MCF 10A (cell line): ENCODE data around the gene BLM. TPM values are rescaled to one million over a fixed set of nuclear protein-coding genes. Genes with fewer than 3 reads are reported as not detected.

Source experiments
- BruUV-seq: library from RNA; stranded (reverse); fragments of 400-500 nt; replicated peaks from 2 replicates; lab custom pipeline; 2021; lab: Mats Ljungman, UMichigan
- CTCF ChIA-PET: fragments of 300-600 bp; sonication (Branson Sonifier 250); formaldehyde crosslinking; extraction: SDS; loops from one replicate; lab custom pipeline; 2021; ENCODE audit warnings: antibody characterized with exemption, inconsistent platforms; lab: Yijun Ruan, JAX
- POLR2A ChIA-PET: fragments of 300-600, 350-650 bp; sonication (Branson Sonifier 250); formaldehyde crosslinking; extraction: SDS; loops from one replicate; lab custom pipeline; 2020; ENCODE audit warnings: antibody characterized with exemption, inconsistent platforms; lab: Yijun Ruan, JAX
- DNase-seq: peaks from one replicate; pipeline ENCODE4 v3.0.0-alpha.2; 2018; ENCODE audit not compliant: unreplicated experiment
- H3K27ac Mint-ChIP-seq: one replicate; pipeline ENCODE4 v1.8.0; 2022; ENCODE audit warnings: mild to moderate bottlenecking, low read depth, mixed read lengths; ENCODE audit not compliant: unreplicated experiment
- H3K27me3 Mint-ChIP-seq: one replicate; pipeline ENCODE4 v1.8.0; 2022; ENCODE audit warnings: mixed read lengths; ENCODE audit not compliant: insufficient read depth, unreplicated experiment
- H3K36me3 Mint-ChIP-seq: one replicate; pipeline ENCODE4 v1.8.0; 2022; ENCODE audit warnings: mild to moderate bottlenecking, moderate library complexity, mixed read lengths; ENCODE audit not compliant: insufficient read depth, unreplicated experiment
- H3K4me1 Mint-ChIP-seq: one replicate; pipeline ENCODE4 v1.8.0; 2022; ENCODE audit warnings: mixed read lengths; ENCODE audit not compliant: insufficient read depth, unreplicated experiment
- H3K4me3 Mint-ChIP-seq: one replicate; pipeline ENCODE4 v1.8.0; 2022; ENCODE audit warnings: mild to moderate bottlenecking, moderate library complexity, mixed read lengths; ENCODE audit not compliant: unreplicated experiment
- H3K9me3 Mint-ChIP-seq: one replicate; pipeline ENCODE4 v1.8.0; 2022; ENCODE audit warnings: mixed read lengths; ENCODE audit not compliant: unreplicated experiment
- intact Hi-C: fragments of 100-400 bp; cut with micrococcal nuclease; formaldehyde crosslinking; loops from 2 replicates; pipeline ENCODE4 v1.14.1; 2022
- total RNA-seq: library from RNA; stranded (reverse); gene quantifications from 2 replicates; pipeline ENCODE4 v1.2.3, GENCODE V29; 2022
- TF ChIP-seq, protein P1 (sequence below): fragments of 200-600 bp; IDR thresholded peaks from one replicate; pipeline ENCODE4 v1.8.0; 2022; ENCODE audit warnings: antibody characterized with exemption, mild to moderate bottlenecking; ENCODE audit not compliant: unreplicated experiment

BLM gene
- total RNA-seq, 1 experiment from 2014 or later, result 5.2 TPM

DNA sequence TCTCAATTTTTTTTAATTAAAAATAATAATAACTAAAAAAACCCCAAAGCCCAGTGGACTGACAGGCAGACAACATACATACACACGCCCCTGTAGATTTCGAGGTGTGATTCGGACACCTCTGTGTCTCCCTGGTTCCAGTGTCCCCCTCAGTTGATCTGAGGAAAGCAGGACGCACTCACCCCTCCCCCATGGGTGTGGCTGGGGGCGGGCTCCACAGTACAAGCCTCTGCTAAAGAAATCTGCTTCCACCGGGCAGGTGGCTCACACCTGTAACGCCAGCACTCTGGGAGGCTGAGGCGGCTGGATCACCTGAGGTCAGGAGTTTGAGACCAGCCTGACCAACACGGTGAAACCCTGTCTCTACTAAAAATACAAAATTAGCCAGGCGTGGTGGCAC is 33.8 kb upstream of the BLM start:
- DNase-seq, result no peak
- no peaks in the 10 kb centered on the region for H3K36me3 Mint-ChIP-seq
- H3K4me1 Mint-ChIP-seq, result peaks cover 26% of the 10 kb centered on the region
- H3K27me3 Mint-ChIP-seq, result no peaks in the 10 kb centered on the region
- ChIA-PET CTCF (interaction anchor here (0.6 to 1.0 kb wide), 2 partner anchors 34 to 613 kb away, joined by 5 to 9 read pairs; no protein-coding TSS in a partner anchor), POLR2A (interaction anchor here (6.4 kb wide), 1 partner anchor 17 kb away, joined by 31 read pairs; no protein-coding TSS in a partner anchor)
- intact Hi-C loops, result no loop called here
- TF ChIP-seq, protein P1, sequence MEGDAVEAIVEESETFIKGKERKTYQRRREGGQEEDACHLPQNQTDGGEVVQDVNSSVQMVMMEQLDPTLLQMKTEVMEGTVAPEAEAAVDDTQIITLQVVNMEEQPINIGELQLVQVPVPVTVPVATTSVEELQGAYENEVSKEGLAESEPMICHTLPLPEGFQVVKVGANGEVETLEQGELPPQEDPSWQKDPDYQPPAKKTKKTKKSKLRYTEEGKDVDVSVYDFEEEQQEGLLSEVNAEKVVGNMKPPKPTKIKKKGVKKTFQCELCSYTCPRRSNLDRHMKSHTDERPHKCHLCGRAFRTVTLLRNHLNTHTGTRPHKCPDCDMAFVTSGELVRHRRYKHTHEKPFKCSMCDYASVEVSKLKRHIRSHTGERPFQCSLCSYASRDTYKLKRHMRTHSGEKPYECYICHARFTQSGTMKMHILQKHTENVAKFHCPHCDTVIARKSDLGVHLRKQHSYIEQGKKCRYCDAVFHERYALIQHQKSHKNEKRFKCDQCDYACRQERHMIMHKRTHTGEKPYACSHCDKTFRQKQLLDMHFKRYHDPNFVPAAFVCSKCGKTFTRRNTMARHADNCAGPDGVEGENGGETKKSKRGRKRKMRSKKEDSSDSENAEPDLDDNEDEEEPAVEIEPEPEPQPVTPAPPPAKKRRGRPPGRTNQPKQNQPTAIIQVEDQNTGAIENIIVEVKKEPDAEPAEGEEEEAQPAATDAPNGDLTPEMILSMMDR, result no peak
- no peaks in the 10 kb centered on the region for H3K9me3 Mint-ChIP-seq
- no peak overlapping the region for H3K27ac Mint-ChIP-seq
- no TSS peak for BruUV-seq
- no peak overlapping the region for H3K4me3 Mint-ChIP-seq

- POLR2A ChIA-PET, result no interaction called here
- Mint-ChIP-seq H3K4me1 (peaks cover 26% of the 10 kb centered on the region), H3K27me3 (no peaks in the 10 kb centered on the region), H3K36me3 (no peaks in the 10 kb centered on the region), H3K4me3 (no peak overlapping the region), H3K9me3 (no peaks in the 10 kb centered on the region), H3K27ac (no peak overlapping the region)
- CTCF ChIA-PET, result no interaction called here
- DNase-seq, result no peak
- BruUV-seq, result no TSS peak
- TF ChIP-seq, protein P1, result no peak
- intact Hi-C loops, result no loop called here
Observed at GRCh38 chr15:90683876-90684275, 33.3 kb upstream of the BLM start.

DNA sequence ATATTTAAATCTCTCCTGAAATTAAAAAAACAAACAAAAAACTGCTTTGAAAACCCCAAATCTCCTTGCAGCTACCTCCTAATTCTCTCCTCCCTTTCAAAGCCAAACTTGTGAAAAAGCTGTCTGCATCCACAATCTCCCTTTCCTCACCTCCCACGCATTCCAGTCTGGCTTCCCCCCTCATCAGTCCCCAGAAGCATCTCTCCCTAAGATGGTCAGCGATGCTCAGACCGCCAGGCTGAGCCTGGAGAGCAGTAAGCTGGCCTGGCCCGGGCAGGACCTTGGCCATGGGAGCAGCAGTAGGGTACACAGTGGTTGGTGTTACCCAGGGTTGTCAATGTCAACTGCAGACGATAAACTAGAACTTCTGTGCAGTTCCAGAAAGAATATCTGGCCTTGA is 32.9 kb upstream of the BLM start:
- TF ChIP-seq, protein P1, result no peak
- BruUV-seq, result no TSS peak
- Mint-ChIP-seq H3K4me1 (peaks cover 23% of the 10 kb centered on the region), H3K9me3 (no peaks in the 10 kb centered on the region), H3K27ac (no peak overlapping the region), H3K4me3 (no peak overlapping the region), H3K27me3 (no peaks in the 10 kb centered on the region), H3K36me3 (no peaks in the 10 kb centered on the region)
- ChIA-PET POLR2A (no interaction called here), CTCF (interaction anchor here (0.6 kb wide), 1 partner anchor 654 kb away, joined by 3 read pairs; no protein-coding TSS in a partner anchor)
- intact Hi-C loops, result no loop called here
- no peak for DNase-seq

DNA sequence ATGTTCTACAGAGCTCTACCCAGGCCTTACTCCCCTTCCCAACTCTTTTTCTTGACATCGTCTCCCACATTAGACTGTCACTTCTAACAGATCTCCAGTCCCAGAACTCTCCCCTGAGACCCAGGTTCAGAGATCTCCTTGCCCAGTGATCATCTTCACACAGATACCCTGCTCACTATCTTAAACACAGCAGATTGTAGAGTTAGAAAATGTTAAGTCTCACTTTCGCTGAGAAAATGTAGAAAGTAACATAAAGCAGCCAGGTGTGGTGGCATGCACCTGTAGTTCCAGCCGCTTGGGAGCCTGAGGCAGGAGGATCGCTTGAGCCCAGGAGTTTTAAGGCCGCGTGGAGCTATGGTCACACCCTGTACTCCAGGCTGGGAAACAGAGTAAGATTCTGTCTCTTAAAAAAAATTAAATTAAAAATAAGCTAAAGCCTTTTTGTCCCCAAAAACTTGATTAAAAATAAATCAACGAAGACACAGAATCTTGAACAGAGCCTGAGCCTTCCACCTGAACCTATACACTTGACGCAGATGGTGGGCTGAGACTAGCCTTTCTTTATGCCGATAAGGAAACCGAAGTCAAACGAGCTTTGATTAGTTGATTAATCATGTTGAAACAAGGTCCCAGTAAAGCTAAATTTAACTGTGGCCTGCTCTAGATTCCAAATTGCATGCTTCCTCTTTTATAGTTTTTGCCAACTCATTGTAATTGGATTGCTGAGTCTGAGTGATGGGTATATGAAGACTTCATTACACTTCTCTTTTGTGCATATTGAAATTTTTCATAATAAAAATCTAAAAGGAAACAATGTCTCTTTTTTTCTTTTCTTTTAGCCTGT is 31.3 kb upstream of the BLM start:
- peaks cover 8% of the 10 kb centered on the region for H3K4me1 Mint-ChIP-seq
- no peak for DNase-seq
- TF ChIP-seq, protein P1, result no peak
- ChIA-PET CTCF (interaction anchor here (0.7 to 1.4 kb wide), 3 partner anchors 38 to 393 kb away, joined by 3 to 6 read pairs (median 3); no protein-coding TSS in a partner anchor), POLR2A (interaction anchor here (0.6 kb wide), 1 partner anchor 58 kb away, joined by 3 read pairs; no protein-coding TSS in a partner anchor)
- no peaks in the 10 kb centered on the region for H3K36me3 Mint-ChIP-seq
- no peak overlapping the region for H3K27ac Mint-ChIP-seq
- intact Hi-C loops, result no loop called here
- no TSS peak for BruUV-seq
- H3K4me3 Mint-ChIP-seq, result no peak overlapping the region
- H3K9me3 Mint-ChIP-seq, result no peaks in the 10 kb centered on the region
- no peaks in the 10 kb centered on the region for H3K27me3 Mint-ChIP-seq
